ENCODE data around the gene AURKB. TPM values are rescaled to one million over a fixed set of nuclear protein-coding genes. Genes with fewer than 3 reads are reported as not detected.

AURKB gene
- total and polyA plus RNA-seq, 10 of the 15 experiments (the other 5 are each of a cell fraction or from before 2014, with no cell fraction given), result 52.7 to 209 (median 128) TPM

DNA sequence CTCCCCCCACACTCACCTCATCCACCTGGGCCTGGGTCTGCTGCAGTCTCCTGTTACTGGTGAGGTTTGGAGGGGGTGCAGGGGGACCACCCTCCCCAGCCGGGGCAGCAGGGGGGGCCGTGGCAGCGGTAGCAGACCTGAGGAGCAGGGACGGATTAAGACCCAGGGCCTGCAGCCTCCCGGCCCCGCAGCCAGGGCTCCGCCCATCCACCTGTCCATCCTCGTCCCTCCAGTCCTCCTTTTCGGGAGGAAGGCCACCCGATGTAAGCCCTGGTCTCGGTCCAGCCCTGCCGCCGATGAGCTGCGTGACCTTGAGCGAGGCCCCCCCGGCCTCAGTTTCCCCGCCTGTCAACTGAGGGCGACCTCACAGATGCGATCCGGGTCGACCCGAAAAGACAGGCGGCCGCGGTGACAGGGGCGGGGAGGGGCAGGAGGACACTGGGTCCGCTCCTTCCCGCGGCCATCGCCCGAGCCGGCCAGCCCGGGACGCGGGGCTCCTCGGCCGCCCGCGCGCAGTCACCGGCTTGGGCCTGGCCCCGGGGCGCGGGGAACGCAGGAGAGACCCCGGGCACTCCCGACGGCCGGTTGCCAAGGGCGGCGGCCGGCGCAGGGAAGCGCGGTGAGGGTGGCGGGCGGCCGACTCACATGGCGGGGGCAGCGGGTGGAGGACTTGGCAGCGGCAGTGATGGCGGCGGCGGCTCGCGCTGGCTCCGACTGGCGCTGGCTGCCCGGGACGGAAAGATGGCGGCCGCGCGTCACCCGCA is 48.0 kb downstream of the AURKB start, which contains the start of gene VAMP2 (continued):
- TF ChIP-seq, protein P1, sequence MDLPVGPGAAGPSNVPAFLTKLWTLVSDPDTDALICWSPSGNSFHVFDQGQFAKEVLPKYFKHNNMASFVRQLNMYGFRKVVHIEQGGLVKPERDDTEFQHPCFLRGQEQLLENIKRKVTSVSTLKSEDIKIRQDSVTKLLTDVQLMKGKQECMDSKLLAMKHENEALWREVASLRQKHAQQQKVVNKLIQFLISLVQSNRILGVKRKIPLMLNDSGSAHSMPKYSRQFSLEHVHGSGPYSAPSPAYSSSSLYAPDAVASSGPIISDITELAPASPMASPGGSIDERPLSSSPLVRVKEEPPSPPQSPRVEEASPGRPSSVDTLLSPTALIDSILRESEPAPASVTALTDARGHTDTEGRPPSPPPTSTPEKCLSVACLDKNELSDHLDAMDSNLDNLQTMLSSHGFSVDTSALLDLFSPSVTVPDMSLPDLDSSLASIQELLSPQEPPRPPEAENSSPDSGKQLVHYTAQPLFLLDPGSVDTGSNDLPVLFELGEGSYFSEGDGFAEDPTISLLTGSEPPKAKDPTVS (IDR thresholded peaks at IDR 0.05; ENCODE audit: low read depth, low read length), result no peak
- peak; percentile 93 for TF ChIP-seq POLR2A (IDR thresholded peaks at IDR 0.05; ENCODE audit: low read depth, low read length)
- no peak for TF ChIP-seq HDGF (IDR thresholded peaks at IDR 0.05)
- TF ChIP-seq JUND (IDR thresholded peaks at IDR 0.05; ENCODE audit: low read depth, low read length), result no peak
- 0 out of 2 replicates have a peak, but pooled peaks have one; percentile 74 for TF ChIP-seq NFXL1 (IDR thresholded peaks at IDR 0.05; ENCODE audit: borderline replicate concordance)
- TF ChIP-seq BHLHE40 (IDR thresholded peaks at IDR 0.05; ENCODE audit: borderline replicate concordance in 1 of 2, low read depth in 2 of 2, low read length in 1 of 2), result peak; percentile 11 to 59; a peak in 3 of 4 replicates
- TF ChIP-seq IKZF1 (conservative IDR thresholded peaks at IDR 0.05), result peak; percentile 69
- TF ChIP-seq ZNF384 (IDR thresholded peaks at IDR 0.05; ENCODE audit: borderline replicate concordance, low read depth, low read length), result no peak
- no peak for TF ChIP-seq CBFB (IDR thresholded peaks at IDR 0.05; ENCODE audit: low read depth)
- peak; percentile 78; the same call in 1 of the 2 replicates for TF ChIP-seq POLR2AphosphoS2 (IDR thresholded peaks at IDR 0.05; ENCODE audit: low read depth, low read length)
- no peak for TF ChIP-seq ZBED1 (IDR thresholded peaks at IDR 0.05; ENCODE audit: borderline replicate concordance)
- TF ChIP-seq MTA3 (IDR thresholded peaks at IDR 0.05; ENCODE audit: borderline replicate concordance, low read length), result no peak
- TF ChIP-seq EED (IDR thresholded peaks at IDR 0.05; ENCODE audit: low read depth), result no peak
- peak; percentile 52; the same call in 1 of the 2 replicates for TF ChIP-seq CREB1 (IDR thresholded peaks at IDR 0.05; ENCODE audit: low read depth)
- TF ChIP-seq SMARCA5 (IDR thresholded peaks at IDR 0.05), result peak; percentile 82
- TF ChIP-seq ZNF207 (IDR thresholded peaks at IDR 0.05; ENCODE audit: borderline replicate concordance), result no peak
- peak; percentile 32; the same call in 1 of the 2 replicates for TF ChIP-seq CHD1 (IDR thresholded peaks at IDR 0.05; ENCODE audit: low read depth, low read length)
- TF ChIP-seq, protein P2, sequence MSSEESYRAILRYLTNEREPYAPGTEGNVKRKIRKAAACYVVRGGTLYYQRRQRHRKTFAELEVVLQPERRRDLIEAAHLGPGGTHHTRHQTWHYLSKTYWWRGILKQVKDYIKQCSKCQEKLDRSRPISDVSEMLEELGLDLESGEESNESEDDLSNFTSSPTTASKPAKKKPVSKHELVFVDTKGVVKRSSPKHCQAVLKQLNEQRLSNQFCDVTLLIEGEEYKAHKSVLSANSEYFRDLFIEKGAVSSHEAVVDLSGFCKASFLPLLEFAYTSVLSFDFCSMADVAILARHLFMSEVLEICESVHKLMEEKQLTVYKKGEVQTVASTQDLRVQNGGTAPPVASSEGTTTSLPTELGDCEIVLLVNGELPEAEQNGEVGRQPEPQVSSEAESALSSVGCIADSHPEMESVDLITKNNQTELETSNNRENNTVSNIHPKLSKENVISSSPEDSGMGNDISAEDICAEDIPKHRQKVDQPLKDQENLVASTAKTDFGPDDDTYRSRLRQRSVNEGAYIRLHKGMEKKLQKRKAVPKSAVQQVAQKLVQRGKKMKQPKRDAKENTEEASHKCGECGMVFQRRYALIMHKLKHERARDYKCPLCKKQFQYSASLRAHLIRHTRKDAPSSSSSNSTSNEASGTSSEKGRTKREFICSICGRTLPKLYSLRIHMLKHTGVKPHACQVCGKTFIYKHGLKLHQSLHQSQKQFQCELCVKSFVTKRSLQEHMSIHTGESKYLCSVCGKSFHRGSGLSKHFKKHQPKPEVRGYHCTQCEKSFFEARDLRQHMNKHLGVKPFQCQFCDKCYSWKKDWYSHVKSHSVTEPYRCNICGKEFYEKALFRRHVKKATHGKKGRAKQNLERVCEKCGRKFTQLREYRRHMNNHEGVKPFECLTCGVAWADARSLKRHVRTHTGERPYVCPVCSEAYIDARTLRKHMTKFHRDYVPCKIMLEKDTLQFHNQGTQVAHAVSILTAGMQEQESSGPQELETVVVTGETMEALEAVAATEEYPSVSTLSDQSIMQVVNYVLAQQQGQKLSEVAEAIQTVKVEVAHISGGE (CRISPR knock-in tag; IDR thresholded peaks at IDR 0.05), result no peak
- no peak for TF ChIP-seq KLF5 (IDR thresholded peaks at IDR 0.05; ENCODE audit: partially characterized antibody)
- 0 out of 2 replicates have a peak, but pooled peaks have one; percentile 46 for TF ChIP-seq RB1 (IDR thresholded peaks at IDR 0.05; ENCODE audit: borderline replicate concordance)
- peak; percentile 51; the same call in 1 of the 3 replicates for TF ChIP-seq POU2F2 (IDR thresholded peaks at IDR 0.05; ENCODE audit: borderline replicate concordance, low read depth, low read length)
- no peak for TF ChIP-seq RAD21 (IDR thresholded peaks at IDR 0.05; ENCODE audit: insufficient read depth, low read depth, low read length)
- peak; percentile 93 for TF ChIP-seq BACH1 (IDR thresholded peaks at IDR 0.05; ENCODE audit: borderline replicate concordance)
- TF ChIP-seq, protein P3, sequence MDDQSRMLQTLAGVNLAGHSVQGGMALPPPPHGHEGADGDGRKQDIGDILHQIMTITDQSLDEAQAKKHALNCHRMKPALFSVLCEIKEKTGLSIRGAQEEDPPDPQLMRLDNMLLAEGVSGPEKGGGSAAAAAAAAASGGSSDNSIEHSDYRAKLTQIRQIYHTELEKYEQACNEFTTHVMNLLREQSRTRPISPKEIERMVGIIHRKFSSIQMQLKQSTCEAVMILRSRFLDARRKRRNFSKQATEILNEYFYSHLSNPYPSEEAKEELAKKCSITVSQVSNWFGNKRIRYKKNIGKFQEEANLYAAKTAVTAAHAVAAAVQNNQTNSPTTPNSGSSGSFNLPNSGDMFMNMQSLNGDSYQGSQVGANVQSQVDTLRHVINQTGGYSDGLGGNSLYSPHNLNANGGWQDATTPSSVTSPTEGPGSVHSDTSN (IDR thresholded peaks at IDR 0.05; ENCODE audit: insufficient replicate concordance, low read depth, low read length), result no peak
- TF ChIP-seq YY1 (IDR thresholded peaks at IDR 0.05; ENCODE audit: low read depth, low read length), result peak; percentile 96

Measured in GM12878 (cell line).